CD14-positive monocyte (primary cell): ENCODE results near the gene GSE1. TPM values are rescaled to one million over a fixed set of nuclear protein-coding genes. Genes with fewer than 3 reads are reported as not detected.

ENCODE experiments used
- DNase-seq, 3 donors: peaks; one replicate each; pipeline ENCODE4 v3.0.0-alpha.2; 2011 to 2022
- H2AFZ ChIP-seq: 2 replicates; pipeline ENCODE4 v1.6.0; 2012; ENCODE audit warnings: mild to moderate bottlenecking, low read depth, low read length, inconsistent platforms; ENCODE audit not compliant: insufficient read depth, poor library complexity, severe bottlenecking
- H3K27ac ChIP-seq, 2 donors: 1 replicate in 1 of 2; 2 replicates in 1 of 2; pipeline ENCODE4 v1.5.1; 2012 to 2013; ENCODE audit warnings: low read length in 2 of 2, control low read depth in 1 of 2, inconsistent platforms in 1 of 2, low read depth in 1 of 2, mild to moderate bottlenecking in 1 of 2
- H3K27me3 ChIP-seq, 2 donors: one replicate each; pipeline versions ENCODE4 v1.6.0 to v1.6.1; 2011 to 2013; ENCODE audit warnings: low read length in 2 of 2; ENCODE audit not compliant: control insufficient read depth in 2 of 2, insufficient read depth in 2 of 2
- H3K36me3 ChIP-seq, 2 donors: replicated peaks in 1 of 2; 1 replicate in 1 of 2; 2 replicates in 1 of 2; pipeline versions ENCODE4 v1.5.1 to v1.6.1; 2012 to 2013; ENCODE audit warnings: low read length in 2 of 2, control low read depth in 1 of 2, inconsistent platforms in 1 of 2, mild to moderate bottlenecking in 1 of 2; ENCODE audit not compliant: insufficient read depth in 2 of 2, control insufficient read depth in 1 of 2
- H3K4me1 ChIP-seq, 2 donors: 1 replicate in 1 of 2; 2 replicates in 1 of 2; pipeline versions ENCODE4 v1.5.1 to v1.6.1; 2012 to 2013; ENCODE audit warnings: low read length in 2 of 2, control low read depth in 1 of 2, inconsistent platforms in 1 of 2, mild to moderate bottlenecking in 1 of 2, moderate library complexity in 1 of 2; ENCODE audit not compliant: insufficient read depth in 2 of 2, control insufficient read depth in 1 of 2
- H3K4me2 ChIP-seq: replicated peaks from 2 replicates; pipeline ENCODE3; 2012; ENCODE audit warnings: low read length, moderate library complexity, mild to moderate bottlenecking; ENCODE audit not compliant: poor library complexity, severe bottlenecking; ENCODE audit errors: extremely low read depth
- H3K4me3 ChIP-seq, 3 experiments: fragments of 200-600 bp in 1 of 3; sonication (generic) in 1 of 3; replicated peaks in 1 of 3; 1 replicate in 2 of 3; 2 replicates in 1 of 3; pipeline ENCODE4 v1.5.1; 2011 to 2013; ENCODE audit warnings: low read length in 3 of 3, mild to moderate bottlenecking in 3 of 3, control low read depth in 2 of 3, low read depth in 2 of 3, inconsistent platforms in 1 of 3, moderate library complexity in 1 of 3
- H3K79me2 ChIP-seq: 2 replicates; pipeline ENCODE4 v1.6.0; 2012; ENCODE audit warnings: mild to moderate bottlenecking, control low read depth, inconsistent platforms, low read length, moderate library complexity; ENCODE audit not compliant: insufficient read depth
- H3K9ac ChIP-seq: 2 replicates; pipeline ENCODE4 v1.6.0; 2017; ENCODE audit warnings: low read length, mild to moderate bottlenecking; ENCODE audit not compliant: insufficient read depth, poor library complexity, severe bottlenecking
- H3K9me3 ChIP-seq, 2 donors: replicated peaks in 1 of 2; 1 replicate in 1 of 2; 2 replicates in 1 of 2; pipeline versions ENCODE4 v1.5.1 to v1.6.1; 2012 to 2013; ENCODE audit warnings: low read length in 2 of 2, control low read depth in 1 of 2; ENCODE audit not compliant: control insufficient read depth in 1 of 2, insufficient read depth in 1 of 2
- H4K20me1 ChIP-seq: 2 replicates; pipeline ENCODE4 v1.6.0; 2012; ENCODE audit warnings: mild to moderate bottlenecking, low read length, control low read depth, moderate library complexity; ENCODE audit not compliant: insufficient read depth
- H3K27ac Mint-ChIP-seq, 7 donors: one replicate each; pipeline ENCODE4 v1.8.0; 2020; ENCODE audit warnings: mild to moderate bottlenecking in 7 of 7, mixed read lengths in 7 of 7, moderate library complexity in 6 of 7, inconsistent platforms in 2 of 7
- H3K27me3 Mint-ChIP-seq, 3 donors: one replicate each; pipeline ENCODE4 v1.8.0; 2021 to 2022; ENCODE audit warnings: low read depth in 3 of 3, mild to moderate bottlenecking in 3 of 3, mixed read lengths in 3 of 3, moderate library complexity in 3 of 3, inconsistent platforms in 1 of 3
- H3K36me3 Mint-ChIP-seq, 2 donors: one replicate each; pipeline ENCODE4 v1.8.0; 2020; ENCODE audit warnings: mixed read lengths in 2 of 2, inconsistent platforms in 1 of 2, mild to moderate bottlenecking in 1 of 2
- H3K4me1 Mint-ChIP-seq: one replicate; pipeline ENCODE4 v1.8.0; 2020; ENCODE audit warnings: mild to moderate bottlenecking, mixed read lengths
- H3K4me3 Mint-ChIP-seq, 2 donors: one replicate each; pipeline ENCODE4 v1.8.0; 2020; ENCODE audit warnings: mild to moderate bottlenecking in 2 of 2, mixed read lengths in 2 of 2, moderate library complexity in 1 of 2
- H3K9me3 Mint-ChIP-seq, 7 donors: one replicate each; pipeline ENCODE4 v1.8.0; 2020 to 2022; ENCODE audit warnings: mixed read lengths in 7 of 7, mild to moderate bottlenecking in 6 of 7, moderate library complexity in 6 of 7, inconsistent platforms in 2 of 7
- WGBS: methylation state at CpG from one replicate; pipeline ENCODE4 v1.1.5; 2013; ENCODE audit warnings: missing lambda C conversion rate; ENCODE audit not compliant: insufficient coverage; 5-methylcytosine and 5-hydroxymethylcytosine counted together
- intact Hi-C, 2 donors: fragments of 100-400 bp; cut with micrococcal nuclease; formaldehyde crosslinking; loops; one replicate each; pipeline versions ENCODE4 v1.15.0 to v1.15.1; 2023
- polyA minus RNA-seq: library from RNA; depleted of rRNA, polyadenylated mRNA; stranded (reverse); fragments of >200 nt; gene quantifications from 2 replicates; pipeline ENCODE4 v1.2.3, GENCODE V29; 2012
- polyA plus RNA-seq, 3 donors: library from polyadenylated mRNA; depleted of rRNA in 1 of 3; unstranded in 2 of 3; stranded (reverse) in 1 of 3; fragments of 300-500 nt in 2 of 3; fragments of >200 nt in 1 of 3; fragmentation: Illumina TruSeq in 2 of 3; gene quantifications; 1 replicate in 2 of 3; 2 replicates in 1 of 3; pipeline ENCODE4 v1.2.3, GENCODE V29; 2012 to 2021
- total RNA-seq, 12 experiments: library from RNA in 1 of 12; stranded (reverse) in 1 of 12; fragments of 120-200 nt in 1 of 12; gene quantifications; one replicate each; pipeline ENCODE4 v1.2.4 and lab custom pipeline; 2013 to 2026; ENCODE audit warnings: mixed read lengths in 6 of 12, inconsistent platforms in 1 of 12
- TF ChIP-seq, protein P1 (sequence below): fragments of 200-600 bp; IDR thresholded peaks from one replicate; pipeline ENCODE4 v1.8.0; 2022; ENCODE audit warnings: antibody characterized with exemption, mild to moderate bottlenecking

The GSE1 gene
- 15.9 TPM for total RNA-seq (2013)
- polyA plus RNA-seq, result 10 to 100 TPM in 1 of 3 donors, under 1 TPM in 2; 0.67 to 38.9 (median 0.86) TPM
- 20.8 and 23.0 TPM in 2 replicates for polyA minus RNA-seq
- total RNA-seq (lab: John Stamatoyannopoulos, UW), result 16.7 to 130 (median 53.9) reads per million in 11 experiments

DNA sequence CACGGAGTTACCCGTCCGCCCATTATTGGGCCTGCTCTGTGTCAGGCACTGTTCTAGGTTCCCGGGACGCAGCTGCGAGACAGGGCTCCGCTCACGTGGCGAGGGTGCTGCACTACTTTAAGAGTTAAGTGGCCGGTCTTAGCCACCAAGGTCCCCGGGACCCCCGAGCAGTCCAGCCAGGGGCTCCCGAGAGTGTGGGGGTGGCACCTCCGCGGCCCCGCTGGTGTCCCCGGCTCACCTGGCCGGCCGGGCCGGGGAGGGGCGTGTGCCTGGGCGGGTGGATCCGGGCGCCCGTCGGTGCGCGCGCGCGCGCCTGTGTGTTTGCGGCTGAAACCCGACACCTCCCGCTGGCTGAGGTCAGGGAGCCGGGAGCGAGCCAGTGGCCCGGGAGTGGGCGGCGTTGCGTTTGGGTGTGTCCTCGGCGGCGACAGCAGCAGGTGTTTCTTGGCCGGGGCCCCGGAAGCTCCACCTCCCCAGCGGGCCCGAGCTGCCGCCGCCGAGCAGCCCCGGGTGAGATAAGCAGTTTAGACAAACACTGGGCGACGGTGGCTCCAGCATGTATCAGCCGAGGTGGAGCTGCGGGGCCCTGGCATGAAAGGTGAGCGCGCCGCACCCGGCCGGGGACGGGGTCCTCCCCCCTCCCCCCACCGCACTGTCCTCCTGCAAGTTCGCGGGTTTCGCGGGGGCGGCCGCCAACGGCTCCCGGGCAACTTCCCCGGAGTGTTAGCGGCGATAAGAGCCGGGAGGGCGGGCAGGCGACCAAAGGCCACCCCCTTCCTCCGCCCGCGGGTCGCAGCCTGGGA, at the start of gene GSE1:
Gene GSE1 (plus strand): TSS at position 522 of the 803 bp plus-strand sequence. CDS start 70 bp downstream, at position 592.
- peaks cover 57% of the 10 kb centered on the region for H3K4me1 Mint-ChIP-seq
- H3K9me3 Mint-ChIP-seq, result peaks cover 0 to 3% (median 0%) of the 10 kb centered on the region in 7 donors
- H4K20me1 ChIP-seq, result peaks cover 80% of the 10 kb centered on the region
- DNase-seq, result peak in 2 of 3 donors; percentile 35 to 44
- H3K27me3 Mint-ChIP-seq, result peaks cover 0 to 9% (median 4%) of the 10 kb centered on the region in 3 donors
- H3K79me2 ChIP-seq, result peaks cover 79% of the 10 kb centered on the region
- H3K4me2 ChIP-seq, result peak within 1 kb of the TSS; percentile 93
- no peaks in the 10 kb centered on the region for H3K27me3 ChIP-seq
- peak within 1 kb of the TSS; percentile 78 to 94 for H3K4me3 Mint-ChIP-seq
- peaks cover 64 to 81% of the 10 kb centered on the region in 2 donors for H3K4me1 ChIP-seq
- intact Hi-C loops, result loop anchor here (5.0 to 10.0 kb wide), 3 partner anchors 56 to 308 kb away; no protein-coding TSS in a partner anchor
- H3K9ac ChIP-seq, result peak within 1 kb of the TSS; percentile 65
- H2AFZ ChIP-seq, result peak within 1 kb of the TSS; percentile 63
- H3K27ac ChIP-seq, result no peak within 1 kb of the TSS
- peak within 1 kb of the TSS; percentile 44 to 84 (median 52) for H3K4me3 ChIP-seq
- 0% methylated on average over 68 of the region's 81 CpGs for WGBS
- no peaks in the 10 kb centered on the region for H3K36me3 ChIP-seq
- TF ChIP-seq, protein P1, sequence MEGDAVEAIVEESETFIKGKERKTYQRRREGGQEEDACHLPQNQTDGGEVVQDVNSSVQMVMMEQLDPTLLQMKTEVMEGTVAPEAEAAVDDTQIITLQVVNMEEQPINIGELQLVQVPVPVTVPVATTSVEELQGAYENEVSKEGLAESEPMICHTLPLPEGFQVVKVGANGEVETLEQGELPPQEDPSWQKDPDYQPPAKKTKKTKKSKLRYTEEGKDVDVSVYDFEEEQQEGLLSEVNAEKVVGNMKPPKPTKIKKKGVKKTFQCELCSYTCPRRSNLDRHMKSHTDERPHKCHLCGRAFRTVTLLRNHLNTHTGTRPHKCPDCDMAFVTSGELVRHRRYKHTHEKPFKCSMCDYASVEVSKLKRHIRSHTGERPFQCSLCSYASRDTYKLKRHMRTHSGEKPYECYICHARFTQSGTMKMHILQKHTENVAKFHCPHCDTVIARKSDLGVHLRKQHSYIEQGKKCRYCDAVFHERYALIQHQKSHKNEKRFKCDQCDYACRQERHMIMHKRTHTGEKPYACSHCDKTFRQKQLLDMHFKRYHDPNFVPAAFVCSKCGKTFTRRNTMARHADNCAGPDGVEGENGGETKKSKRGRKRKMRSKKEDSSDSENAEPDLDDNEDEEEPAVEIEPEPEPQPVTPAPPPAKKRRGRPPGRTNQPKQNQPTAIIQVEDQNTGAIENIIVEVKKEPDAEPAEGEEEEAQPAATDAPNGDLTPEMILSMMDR, result no peak
- peak within 1 kb of the TSS in 1 of 7 donors; percentile 25 for H3K27ac Mint-ChIP-seq
- no peaks in the 10 kb centered on the region for H3K9me3 ChIP-seq
- peaks cover 8 to 14% of the 10 kb centered on the region in 2 donors for H3K36me3 Mint-ChIP-seq

DNA sequence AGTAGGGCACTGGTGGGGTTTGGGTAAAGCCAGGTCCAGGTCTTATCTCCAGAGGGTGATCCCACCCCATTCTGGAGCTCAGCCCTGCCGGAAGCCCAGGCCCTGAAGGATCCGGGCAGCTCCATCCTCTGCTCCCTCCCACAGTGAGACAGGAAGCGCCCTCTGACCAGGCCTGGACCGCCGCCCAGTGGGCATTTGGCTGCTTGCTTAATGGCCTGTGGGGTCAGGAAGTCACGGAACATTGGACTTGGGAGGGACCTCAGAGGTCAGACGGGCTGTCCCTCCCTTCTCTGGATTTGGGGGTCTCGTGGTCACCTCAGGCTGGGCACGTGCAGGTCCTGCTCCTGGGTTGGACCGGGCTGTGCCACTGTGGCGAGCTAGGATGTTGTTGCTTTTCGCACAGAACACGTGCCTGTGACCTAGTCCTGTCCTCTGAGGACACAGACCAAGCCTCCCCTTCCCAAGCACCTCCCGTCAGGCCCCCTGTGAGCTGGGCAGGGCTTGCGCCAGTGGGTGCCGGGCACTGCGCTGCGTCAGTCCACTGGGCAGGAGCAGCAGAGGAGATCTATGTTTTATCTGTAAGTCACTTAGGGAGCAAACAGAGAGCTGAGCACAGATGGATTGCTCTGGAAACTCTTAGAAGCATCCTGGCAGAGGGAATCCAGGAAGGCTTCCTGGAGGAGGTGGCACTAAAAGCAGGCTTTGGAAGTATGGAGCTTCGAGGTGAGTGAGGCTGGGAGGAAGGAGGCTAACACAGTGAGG, 49.4 kb upstream of the GSE1 start:
- Histone ChIP-seq H3K9me3 (no peaks in the 10 kb centered on the region), H2AFZ (no peak overlapping the region), H3K36me3 (no peaks in the 10 kb centered on the region), H3K4me2 (peak overlapping the region; percentile 23), H3K4me1 (peaks cover 42 to 72% of the 10 kb centered on the region in 2 donors), H3K27me3 (no peaks in the 10 kb centered on the region), H4K20me1 (peaks cover 97% of the 10 kb centered on the region), H3K4me3 (no peak overlapping the region), H3K9ac (no peak overlapping the region), H3K27ac (no peak overlapping the region), H3K79me2 (peaks cover 99% of the 10 kb centered on the region)
- Mint-ChIP-seq H3K9me3 (peaks cover 0 to 9% (median 0%) of the 10 kb centered on the region in 7 donors), H3K4me1 (peaks cover 83% of the 10 kb centered on the region), H3K27ac (peak overlapping the region in 6 of 7 donors; percentile 40 to 80 (median 68)), H3K27me3 (peaks cover 1 to 3% (median 1%) of the 10 kb centered on the region in 3 donors), H3K4me3 (peak overlapping the region in 1 of 2 donors; percentile 27), H3K36me3 (peaks cover 23 to 34% of the 10 kb centered on the region in 2 donors)
- 56% methylated on average over 14 of the region's 19 CpGs for WGBS
- intact Hi-C loops, result loop anchor here in 1 of 2 donors (5.0 kb wide), 1 partner anchor 141 kb away; no protein-coding TSS in a partner anchor
- TF ChIP-seq, protein P1, result peak; percentile 60
- DNase-seq, result peak; percentile 61 to 71 (median 68)
